Heart left ventricle (tissue), 16 donors: ENCODE results near the gene TMEFF2. TPM values are rescaled to one million over a fixed set of nuclear protein-coding genes. Genes with fewer than 3 reads are reported as not detected.

Experiments
- ATAC-seq, 4 donors: fragments of 200-7000 bp; cut with Tn5 transposase; one replicate each; pipeline ENCODE4 v1.9.1; 2020 to 2022; ENCODE audit warnings: moderate library complexity in 4 of 4, mild to moderate bottlenecking in 3 of 4, moderate number of reproducible peaks in 1 of 4
- DNase-seq, 5 donors: peaks; one replicate each; pipeline ENCODE4 v3.0.0-alpha.2; 2020
- H3K27ac ChIP-seq, 12 donors: fragments of 200-600 bp; sonication (generic) in 4 of 12; one replicate each; pipeline versions ENCODE4 v1.5.0 to v1.8.0; 2016 to 2022; ENCODE audit warnings: mild to moderate bottlenecking in 2 of 12
- H3K27me3 ChIP-seq, 9 donors: fragments of 200-600 bp; sonication (generic) in 2 of 9; one replicate each; pipeline versions ENCODE4 v1.5.1 to v1.8.0; 2016 to 2022; ENCODE audit warnings: mild to moderate bottlenecking in 3 of 9
- H3K36me3 ChIP-seq, 9 donors: fragments of 200-600 bp; sonication (generic) in 2 of 9; one replicate each; pipeline versions ENCODE4 v1.5.0 to v1.8.0; 2018 to 2022; ENCODE audit warnings: mild to moderate bottlenecking in 2 of 9
- H3K4me1 ChIP-seq, 12 donors: fragments of 200-600 bp; sonication (generic) in 4 of 12; one replicate each; pipeline versions ENCODE4 v1.5.0 to v1.8.0; 2016 to 2022; ENCODE audit warnings: mild to moderate bottlenecking in 3 of 12
- H3K4me3 ChIP-seq, 12 donors: fragments of 200-600 bp; sonication (generic) in 4 of 12; one replicate each; pipeline versions ENCODE4 v1.5.0 to v1.8.0; 2017 to 2022; ENCODE audit warnings: mild to moderate bottlenecking in 9 of 12, moderate library complexity in 4 of 12
- H3K9me3 ChIP-seq, 12 donors: fragments of 200-600 bp; sonication (generic) in 4 of 12; one replicate each; pipeline versions ENCODE4 v1.5.0 to v1.8.0; 2016 to 2022; ENCODE audit warnings: mild to moderate bottlenecking in 1 of 12
- POLR2A ChIP-seq, 2 donors: fragments of 450-650 bp; IDR thresholded peaks; one replicate each; pipeline ENCODE4 v1.6.1; 2017; ENCODE audit warnings: antibody characterized with exemption in 2 of 2, mild to moderate bottlenecking in 2 of 2, moderate library complexity in 2 of 2
- WGBS, 4 donors: extraction: QIAGEN DNeasy Blood & Tissue Kit in 2 of 4; methylation state at CpG; one replicate each; pipeline versions ENCODE4 v1.1.5 to v1.1.7; 2013 to 2018; 5-methylcytosine and 5-hydroxymethylcytosine counted together
- intact Hi-C, 10 donors: fragments of 100-400 bp; cut with DNase I; formaldehyde crosslinking; loops; one replicate each; pipeline versions ENCODE4 v1.11.1 to v1.14.2; 2022
- polyA plus RNA-seq, 2 donors: library from polyadenylated mRNA; stranded (reverse); fragments of 200-250 nt; gene quantifications; one replicate each; pipeline ENCODE4 v1.2.3, GENCODE V29; 2013
- total RNA-seq, 9 donors: library from RNA; depleted of rRNA in 2 of 9; stranded (reverse); fragments of >200 nt in 2 of 9; fragmentation: NEBNext Ultra II Directional in 3 of 9; extraction: Animal tissue kit (Norgen Biotek cat#: 25700) in 3 of 9; gene quantifications; one replicate each; pipeline versions ENCODE4 v1.1.0 to v1.2.4, GENCODE V29; 2016 to 2023
- TF ChIP-seq, protein P1 (sequence below), 12 donors: fragments of 200-600 bp; sonication (generic) in 4 of 12; IDR thresholded peaks; one replicate each; pipeline versions ENCODE4 v1.5.0 to v1.8.0; 2018 to 2022; ENCODE audit warnings: antibody characterized with exemption in 12 of 12, mild to moderate bottlenecking in 5 of 12
- donor health status: ischemic (EF 13 %, LVEDD 7.1; RV severe dilation, severe dysfunction).
- donor health status: healthy with polysubstance abuse.
- donor health status: DM: no; HTN: yes; CAD: no.
- donor health status: DM: no; HTN: no; CAD: no.
- donor health status: ischemic (EF 25% LVEDD 6.9; RV normal size, moderate dysfunction).
- donor health status: ischemic (EF 25% LVEDD 5.7; RV mildly dilated, moderate dysfunction).
- donor health status: healthy.
- donor health status: DM: yes; HTN: yes; CAD: no.
- donor health status: ischemic (EF 35%, LVEDD 5.7; RV mildly dilated, moderate dysfunction).
- donor health status: nonischemic (EF 11% LVEDD 7.7; RV severe dilation, severe dysfunction).
- donor health status: DM: yes; HTN: yes; CAD: no.
- donor health status: PGD.
- donor health status: ischemic (EF 29% LVEDD 5.4; RV normal size, mild dysfunction).
- donor health status: nonischemic (EF 23%, LVEDD 6.1; RV moderate dilation, normal function).

The TMEFF2 gene
- total and polyA plus RNA-seq, 11 donors, result 0.08 to 0.44 (median 0.23) TPM; not detected in 7

DNA sequence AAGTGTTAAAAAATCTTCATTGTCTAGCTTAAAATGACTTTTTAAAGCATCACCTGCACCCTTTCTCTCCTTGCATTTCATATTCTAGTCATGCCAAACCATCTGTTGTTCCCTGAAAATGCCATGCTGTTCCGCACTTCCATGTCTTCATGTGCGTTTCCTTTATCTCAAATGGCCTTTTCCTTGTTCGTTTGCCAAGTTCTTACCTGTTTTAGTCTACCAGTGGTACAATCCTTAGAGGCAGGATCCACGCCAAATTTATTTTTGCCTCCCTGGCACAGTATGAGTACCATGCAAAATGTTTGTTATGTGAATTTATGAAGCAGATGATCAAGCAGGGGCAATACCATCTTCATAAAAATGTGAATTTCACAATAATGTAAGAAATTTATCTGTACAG is 37.0 kb downstream of the TMEFF2 start:
- intact Hi-C loops, result loop anchor here in 1 of 10 donors (10.0 kb wide), 1 partner anchor 133 kb away; no protein-coding TSS in a partner anchor
- no peak for ATAC-seq
- Histone ChIP-seq H3K9me3 (no peaks in the 10 kb centered on the region), H3K36me3 (no peaks in the 10 kb centered on the region), H3K27ac (no peak overlapping the region), H3K4me3 (no peak overlapping the region), H3K4me1 (peaks cover 0 to 10% (median 0%) of the 10 kb centered on the region in 12 donors), H3K27me3 (no peaks in the 10 kb centered on the region)
- WGBS, 4 donors, result 77 to 87% (median 80%) methylated on average over 4 of the region's 4 CpGs
- TF ChIP-seq, protein P1, sequence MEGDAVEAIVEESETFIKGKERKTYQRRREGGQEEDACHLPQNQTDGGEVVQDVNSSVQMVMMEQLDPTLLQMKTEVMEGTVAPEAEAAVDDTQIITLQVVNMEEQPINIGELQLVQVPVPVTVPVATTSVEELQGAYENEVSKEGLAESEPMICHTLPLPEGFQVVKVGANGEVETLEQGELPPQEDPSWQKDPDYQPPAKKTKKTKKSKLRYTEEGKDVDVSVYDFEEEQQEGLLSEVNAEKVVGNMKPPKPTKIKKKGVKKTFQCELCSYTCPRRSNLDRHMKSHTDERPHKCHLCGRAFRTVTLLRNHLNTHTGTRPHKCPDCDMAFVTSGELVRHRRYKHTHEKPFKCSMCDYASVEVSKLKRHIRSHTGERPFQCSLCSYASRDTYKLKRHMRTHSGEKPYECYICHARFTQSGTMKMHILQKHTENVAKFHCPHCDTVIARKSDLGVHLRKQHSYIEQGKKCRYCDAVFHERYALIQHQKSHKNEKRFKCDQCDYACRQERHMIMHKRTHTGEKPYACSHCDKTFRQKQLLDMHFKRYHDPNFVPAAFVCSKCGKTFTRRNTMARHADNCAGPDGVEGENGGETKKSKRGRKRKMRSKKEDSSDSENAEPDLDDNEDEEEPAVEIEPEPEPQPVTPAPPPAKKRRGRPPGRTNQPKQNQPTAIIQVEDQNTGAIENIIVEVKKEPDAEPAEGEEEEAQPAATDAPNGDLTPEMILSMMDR (IDR thresholded peaks at IDR 0.05), result no peak
- no peak for TF ChIP-seq POLR2A (IDR thresholded peaks at IDR 0.05)
- DNase-seq, result no peak

DNA sequence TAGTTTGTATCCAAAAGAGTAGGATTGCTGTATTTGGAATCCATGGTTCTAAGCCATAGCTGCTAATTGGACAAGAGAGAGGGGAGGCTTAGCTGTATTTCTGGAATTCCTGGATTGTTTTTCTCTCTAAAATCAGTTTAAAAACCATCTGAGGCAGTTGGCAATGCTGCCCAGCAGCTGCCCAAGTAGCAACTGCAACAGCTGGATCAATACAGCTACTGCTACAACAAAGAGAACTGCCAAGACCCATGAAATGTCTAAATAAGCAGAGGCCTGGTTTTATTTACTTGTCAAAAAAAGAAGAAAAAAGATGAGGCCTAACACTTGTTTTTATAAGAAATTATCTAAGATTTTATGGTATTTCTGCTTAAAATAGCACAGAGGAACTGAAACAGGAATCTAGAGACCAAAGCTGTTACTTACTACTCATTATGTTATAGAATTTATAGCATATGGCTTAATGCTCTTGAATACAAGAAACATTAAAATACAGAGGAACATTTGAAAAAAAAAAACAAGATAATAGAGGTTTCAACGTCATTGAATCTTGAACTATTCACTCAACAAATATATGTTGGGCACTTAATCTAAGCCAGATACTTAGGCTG is 39.1 kb downstream of the TMEFF2 start:
- intact Hi-C loops, result loop anchor here in 1 of 10 donors (10.0 kb wide), 1 partner anchor 131 kb away; no protein-coding TSS in a partner anchor
- H3K36me3 ChIP-seq, result no peaks in the 10 kb centered on the region
- TF ChIP-seq POLR2A (IDR thresholded peaks at IDR 0.05), result no peak
- TF ChIP-seq, protein P1 (IDR thresholded peaks at IDR 0.05), result no peak
- no peaks in the 10 kb centered on the region for H3K27me3 ChIP-seq
- 19 to 40% (median 32%) methylated on average over 1 of the region's 1 CpG for WGBS, 4 donors
- H3K4me1 ChIP-seq, result no peaks in the 10 kb centered on the region
- no peak overlapping the region for H3K4me3 ChIP-seq
- ATAC-seq, result no peak
- H3K27ac ChIP-seq, result no peak overlapping the region
- DNase-seq, result no peak
- H3K9me3 ChIP-seq, result no peaks in the 10 kb centered on the region

DNA sequence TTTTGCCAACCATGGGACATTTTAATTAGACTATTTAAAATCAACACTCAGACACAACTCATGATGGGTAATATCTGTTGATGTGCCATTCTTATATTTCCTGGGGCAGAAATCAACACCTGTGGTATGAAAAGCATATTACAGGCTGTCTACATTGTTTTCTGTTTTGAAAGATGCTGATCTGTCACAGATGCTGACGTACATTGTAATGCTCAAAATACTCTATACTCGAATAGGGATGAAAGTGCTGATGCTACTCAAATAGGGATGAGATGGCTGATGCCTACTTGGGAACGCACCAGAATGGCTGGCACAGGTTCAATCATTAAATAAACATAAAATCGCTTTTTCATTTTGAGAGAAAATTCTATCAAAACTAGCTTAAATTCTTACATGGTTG is 41.2 kb downstream of the TMEFF2 start:
- Histone ChIP-seq H3K27me3 (no peaks in the 10 kb centered on the region), H3K27ac (no peak overlapping the region), H3K36me3 (no peaks in the 10 kb centered on the region), H3K4me3 (no peak overlapping the region), H3K4me1 (peaks cover 0 to 10% (median 0%) of the 10 kb centered on the region in 12 donors), H3K9me3 (no peaks in the 10 kb centered on the region)
- TF ChIP-seq, protein P1 (IDR thresholded peaks at IDR 0.05), result no peak
- no peak for TF ChIP-seq POLR2A (IDR thresholded peaks at IDR 0.05)
- intact Hi-C loops, result loop anchor here in 1 of 10 donors (10.0 kb wide), 1 partner anchor 129 kb away; no protein-coding TSS in a partner anchor
- DNase-seq (no peak), ATAC-seq (no peak)
- WGBS, 4 donors, result 92 to 95% (median 93%) methylated on average over 4 of the region's 4 CpGs

DNA sequence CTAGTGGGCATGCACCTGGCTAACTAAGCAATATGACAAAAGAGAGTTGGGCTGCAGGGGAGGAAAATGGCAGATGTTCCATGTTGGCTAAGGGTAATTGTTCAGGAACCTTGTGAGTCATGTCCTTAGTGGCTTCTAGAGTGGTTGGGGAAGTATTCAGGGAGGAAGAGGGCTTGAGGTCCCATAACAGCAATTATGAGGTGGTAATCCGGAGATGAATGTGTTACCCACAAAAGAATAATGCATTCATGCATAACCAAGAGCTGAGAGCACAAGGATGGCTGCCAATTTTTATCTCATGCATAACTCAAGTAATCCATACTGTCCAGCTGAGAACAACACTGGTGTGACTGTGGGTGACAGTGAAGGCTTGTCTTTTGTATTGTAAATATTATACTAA is 42.9 kb downstream of the TMEFF2 start:
- no peaks in the 10 kb centered on the region for H3K27me3 ChIP-seq
- TF ChIP-seq, protein P1 (IDR thresholded peaks at IDR 0.05), result no peak
- TF ChIP-seq POLR2A (IDR thresholded peaks at IDR 0.05), result no peak
- H3K4me3 ChIP-seq, result no peak overlapping the region
- no peaks in the 10 kb centered on the region for H3K36me3 ChIP-seq
- WGBS, 4 donors, result 41 to 70% (median 61%) methylated on average over 1 of the region's 1 CpG
- ATAC-seq, result no peak
- no peak overlapping the region for H3K27ac ChIP-seq
- no peak for DNase-seq
- no peaks in the 10 kb centered on the region for H3K9me3 ChIP-seq
- peaks cover 0 to 19% (median 3%) of the 10 kb centered on the region in 12 donors for H3K4me1 ChIP-seq
- intact Hi-C loops, result loop anchor here in 1 of 10 donors (10.0 kb wide), 1 partner anchor 127 kb away; no protein-coding TSS in a partner anchor
